Uterus (tissue), 2 donors: ENCODE results near the gene ZNF429.

Experiments
- CTCF ChIP-seq, 4 experiments: fragments of 200-600 bp in 2 of 4; fragments of 450-650 bp in 2 of 4; sonication (generic) in 2 of 4; IDR thresholded peaks; one replicate each; pipeline ENCODE4 v1.5.1; 2016 to 2019; ENCODE audit warnings: antibody characterized with exemption in 4 of 4, mild to moderate bottlenecking in 2 of 4, moderate library complexity in 1 of 4
- POLR2A ChIP-seq, 2 donors: fragments of 450-650 bp; IDR thresholded peaks; one replicate each; pipeline ENCODE4 v1.6.1; 2016; ENCODE audit warnings: antibody characterized with exemption in 2 of 2, mild to moderate bottlenecking in 1 of 2, moderate library complexity in 1 of 2

GRCh38 chr19:21588065-21588601 is 82.7 kb downstream of the ZNF429 start:
- TF ChIP-seq CTCF (IDR thresholded peaks at IDR 0.05): no peak
- TF ChIP-seq POLR2A (IDR thresholded peaks at IDR 0.05): no peak
